GM23338 (cell line): ENCODE measurements around the gene DNAJC8. TPM values are rescaled to one million over a fixed set of nuclear protein-coding genes. Genes with fewer than 3 reads are reported as not detected.
A peak's percentile ranks its signal among the peaks of the same experiment; 100 is the strongest.

Experiments
- ATAC-seq: fragments of 200-7000 bp; cut with Tn5 transposase; 3 replicates; pipeline ENCODE4 v1.9.1; 2020
- DNase-seq: peaks from one replicate; pipeline ENCODE4 v3.0.0-alpha.2; 2015; ENCODE audit warnings: low spot score
- H2AFZ ChIP-seq: fragments of 200-600 bp; sonication (generic); 2 replicates; pipeline ENCODE4 v1.8.0; 2016; ENCODE audit warnings: antibody characterized with exemption, mild to moderate bottlenecking, moderate library complexity
- H3F3A ChIP-seq: fragments of 200-600 bp; sonication (generic); replicated peaks from 2 replicates; pipeline ENCODE4 v1.8.0; 2017; ENCODE audit warnings: antibody characterized with exemption, mixed run types, low read depth
- H3K27ac ChIP-seq: fragments of 200-600 bp; sonication (generic); 2 replicates; pipeline ENCODE4 v1.6.1; 2016; ENCODE audit warnings: low read depth
- H3K27me3 ChIP-seq: fragments of 200-600 bp; sonication (generic); 2 replicates; pipeline ENCODE4 v1.8.0; 2016; ENCODE audit warnings: mild to moderate bottlenecking, mixed run types, moderate library complexity; ENCODE audit not compliant: insufficient read depth
- H3K36me3 ChIP-seq: fragments of 200-600 bp; sonication (generic); 2 replicates; pipeline ENCODE4 v1.8.0; 2016; ENCODE audit warnings: mild to moderate bottlenecking; ENCODE audit not compliant: insufficient read depth
- H3K4me1 ChIP-seq: fragments of 200-600 bp; sonication (generic); 2 replicates; pipeline ENCODE4 v1.8.0; 2016; ENCODE audit warnings: mild to moderate bottlenecking, moderate library complexity; ENCODE audit not compliant: insufficient read depth
- H3K4me2 ChIP-seq: fragments of 200-600 bp; sonication (generic); 2 replicates; pipeline ENCODE4 v1.7.1; 2017; ENCODE audit warnings: mixed run types
- H3K4me3 ChIP-seq: fragments of 200-600 bp; sonication (generic); 2 replicates; pipeline ENCODE4 v1.6.1; 2016; ENCODE audit warnings: mixed run types
- H3K79me2 ChIP-seq: fragments of 200-600 bp; sonication (generic); replicated peaks from 2 replicates; pipeline ENCODE4 v1.8.0; 2017; ENCODE audit warnings: mild to moderate bottlenecking; ENCODE audit not compliant: insufficient read depth
- H3K9me2 ChIP-seq: fragments of 200-600 bp; sonication (generic); 2 replicates; pipeline ENCODE4 v1.8.0; 2017; ENCODE audit not compliant: insufficient read depth
- H4K20me1 ChIP-seq: fragments of 200-600 bp; sonication (generic); replicated peaks from 2 replicates; pipeline ENCODE4 v1.8.0; 2017; ENCODE audit warnings: mild to moderate bottlenecking; ENCODE audit not compliant: insufficient read depth
- H3K27ac Mint-ChIP-seq: 2 replicates; pipeline ENCODE4 v1.8.0; 2020; ENCODE audit warnings: inconsistent platforms, mild to moderate bottlenecking, moderate library complexity, mixed read lengths
- H3K27me3 Mint-ChIP-seq: 3 replicates; pipeline ENCODE4 v1.8.0; 2022; ENCODE audit warnings: low read depth, mild to moderate bottlenecking, moderate library complexity, mixed read lengths, inconsistent platforms; ENCODE audit not compliant: insufficient read depth, poor library complexity
- H3K36me3 Mint-ChIP-seq: 3 replicates; pipeline ENCODE4 v1.8.0; 2021; ENCODE audit warnings: low read depth, mild to moderate bottlenecking, inconsistent platforms, moderate library complexity, mixed read lengths
- H3K4me1 Mint-ChIP-seq: 3 replicates; pipeline ENCODE4 v1.8.0; 2020; ENCODE audit warnings: mild to moderate bottlenecking, inconsistent platforms, mixed read lengths
- H3K4me3 Mint-ChIP-seq: 3 replicates; pipeline ENCODE4 v1.8.0; 2021; ENCODE audit warnings: moderate library complexity, mild to moderate bottlenecking, inconsistent platforms, mixed read lengths
- H3K9me3 Mint-ChIP-seq: 3 replicates; pipeline ENCODE4 v1.8.0; 2020; ENCODE audit warnings: moderate library complexity, mild to moderate bottlenecking, inconsistent platforms, mixed read lengths
- CREB1 ChIP-seq: fragments of 250-450 bp; sonication (Bioruptor Pico); IDR thresholded peaks from 2 replicates; pipeline ENCODE4 v1.5.0; 2020; ENCODE audit warnings: low read depth, mild to moderate bottlenecking, moderate library complexity
- EZH2 ChIP-seq: fragments of 200-600 bp; sonication (generic); IDR thresholded peaks from one replicate; pipeline ENCODE4 v1.8.0; 2017; ENCODE audit warnings: antibody characterized with exemption, mild to moderate bottlenecking, low read depth; ENCODE audit not compliant: unreplicated experiment
- EZH2phosphoT487 ChIP-seq: fragments of 200-600 bp; sonication (generic); IDR thresholded peaks from one replicate; pipeline ENCODE4 v1.8.1; 2018; ENCODE audit warnings: antibody characterized with exemption; ENCODE audit not compliant: unreplicated experiment
- JUNB ChIP-seq: IDR thresholded peaks from one replicate; pipeline ENCODE4 v1.6.1; 2016; ENCODE audit warnings: antibody characterized with exemption; ENCODE audit not compliant: unreplicated experiment
- NANOG ChIP-seq: IDR thresholded peaks from 2 replicates; pipeline ENCODE4 v1.6.1; 2016; ENCODE audit warnings: antibody characterized with exemption, borderline replicate concordance
- POLR2AphosphoS5 ChIP-seq: IDR thresholded peaks from 2 replicates; pipeline ENCODE4 v1.6.1; 2016; ENCODE audit warnings: antibody characterized with exemption, low read depth
- REST ChIP-seq: IDR thresholded peaks from one replicate; pipeline ENCODE4 v1.6.1; 2018; ENCODE audit warnings: antibody characterized with exemption; ENCODE audit not compliant: unreplicated experiment
- STAT1 ChIP-seq: IDR thresholded peaks from one replicate; pipeline ENCODE4 v1.6.1; 2016; ENCODE audit warnings: antibody characterized with exemption; ENCODE audit not compliant: unreplicated experiment
- ZNF114 ChIP-seq: fragments of 250-450 bp; sonication (Bioruptor Pico); IDR thresholded peaks from 2 replicates; pipeline ENCODE4 v1.5.0; 2020; ENCODE audit warnings: mild to moderate bottlenecking, moderate library complexity
- ZNF331 ChIP-seq: fragments of 250-450 bp; sonication (Bioruptor Pico); IDR thresholded peaks from 2 replicates; pipeline ENCODE4 v1.5.0; 2020; ENCODE audit warnings: low read depth, mild to moderate bottlenecking, moderate library complexity
- ZNF462 ChIP-seq: fragments of 250-450 bp; sonication (Bioruptor Pico); IDR thresholded peaks from 2 replicates; pipeline ENCODE4 v1.5.0; 2020; ENCODE audit warnings: mild to moderate bottlenecking, moderate library complexity
- polyA plus RNA-seq: library from polyadenylated mRNA; unstranded; fragments of >200 nt; fragmentation: Nextera tagmentation; extraction: Ambion mirVana; gene quantifications from 2 replicates; pipeline ENCODE4 v1.2.1, GENCODE V29; 2016
- total RNA-seq: library from RNA; depleted of rRNA; stranded (reverse); fragments of >200 nt; shearing (Covaris generic); gene quantifications from 2 replicates; pipeline ENCODE4 v1.2.3, GENCODE V29; 2014
- TF ChIP-seq, protein P1 (sequence below), 2 experiments: fragments of 200-600 bp in 1 of 2; sonication (generic) in 1 of 2; conservative IDR thresholded peaks; 2 replicates each; pipeline versions ENCODE4 v1.5.1 to v1.6.1; 2016 to 2017; ENCODE audit warnings: antibody characterized with exemption in 2 of 2, low read depth in 2 of 2, mild to moderate bottlenecking in 2 of 2, moderate library complexity in 1 of 2
- TF ChIP-seq, protein P2 (sequence below): IDR thresholded peaks from 2 replicates; pipeline ENCODE4 v1.6.1; 2016; ENCODE audit warnings: antibody characterized with exemption

The DNAJC8 gene
- total and polyA plus RNA-seq, 2 experiments from 2014 or later = 67.3 to 210 TPM

DNA sequence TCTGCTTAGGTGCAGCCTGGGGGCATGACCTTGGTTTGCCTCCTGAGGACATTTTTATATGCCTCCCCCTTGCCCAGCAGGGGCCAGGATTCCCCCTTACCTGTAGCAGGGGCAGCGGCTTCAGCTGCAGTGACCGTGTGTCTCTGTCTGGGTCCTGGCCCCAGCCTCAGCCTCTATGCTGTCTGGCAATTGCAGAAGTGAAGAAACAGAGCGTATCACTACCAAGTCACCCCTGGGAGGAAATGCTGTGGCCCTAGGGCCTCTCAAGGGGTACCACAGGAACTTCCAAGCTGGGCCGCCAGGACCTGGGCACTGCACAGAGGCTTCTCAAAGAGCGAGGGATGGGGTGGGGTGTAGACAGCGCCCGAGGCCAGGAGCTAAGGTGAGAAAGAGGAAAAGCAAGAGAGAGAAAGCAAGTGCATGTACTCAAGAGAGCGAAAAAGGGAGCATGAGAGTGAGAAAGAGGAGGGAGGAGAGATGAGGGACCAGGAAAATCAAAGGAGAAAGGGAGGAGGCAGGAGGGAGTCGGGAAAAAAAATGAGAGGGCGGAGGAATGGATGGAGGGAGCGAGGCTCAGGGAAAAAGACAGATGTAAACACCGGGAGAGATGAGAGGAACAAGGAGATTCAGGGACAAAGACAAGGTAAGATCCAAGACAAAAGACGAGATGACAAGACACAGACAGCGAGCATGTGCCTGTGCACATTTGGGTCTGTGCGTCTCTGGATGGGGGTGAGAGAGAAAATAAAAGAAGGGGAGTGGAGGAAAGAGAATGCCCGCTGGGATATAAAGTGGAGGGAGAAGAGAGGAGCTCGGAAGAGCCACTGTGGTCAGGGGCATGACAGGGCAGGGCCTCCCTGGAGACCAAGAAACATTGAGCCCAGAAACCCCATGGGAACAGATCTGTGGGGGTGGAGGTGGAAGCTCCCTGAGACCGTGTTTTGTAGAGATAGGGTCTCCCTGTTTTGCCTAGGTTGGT lies 56.0 kb downstream of the DNAJC8 start, which contains the start of gene PTAFR:
TSS of gene PTAFR (minus strand) at position 199 of the 979 bp plus-strand sequence. CDS start 25,669 bp downstream, outside the sequence.
- no peaks in the 10 kb centered on the region for H3K36me3 ChIP-seq
- no peak within 1 kb of the TSS for H3K4me3 Mint-ChIP-seq
- H3F3A ChIP-seq = no peaks in the 10 kb centered on the region
- no peak within 1 kb of the TSS for H3K4me3 ChIP-seq
- H3K36me3 Mint-ChIP-seq = no peaks in the 10 kb centered on the region
- peaks cover 15% of the 10 kb centered on the region for H3K4me1 Mint-ChIP-seq
- no peaks in the 10 kb centered on the region for H3K9me2 ChIP-seq
- peak; percentile 43 for ATAC-seq
- H3K27me3 ChIP-seq = no peaks in the 10 kb centered on the region
- peaks cover 9% of the 10 kb centered on the region for H3K27me3 Mint-ChIP-seq
- TF ChIP-seq, protein P1, sequence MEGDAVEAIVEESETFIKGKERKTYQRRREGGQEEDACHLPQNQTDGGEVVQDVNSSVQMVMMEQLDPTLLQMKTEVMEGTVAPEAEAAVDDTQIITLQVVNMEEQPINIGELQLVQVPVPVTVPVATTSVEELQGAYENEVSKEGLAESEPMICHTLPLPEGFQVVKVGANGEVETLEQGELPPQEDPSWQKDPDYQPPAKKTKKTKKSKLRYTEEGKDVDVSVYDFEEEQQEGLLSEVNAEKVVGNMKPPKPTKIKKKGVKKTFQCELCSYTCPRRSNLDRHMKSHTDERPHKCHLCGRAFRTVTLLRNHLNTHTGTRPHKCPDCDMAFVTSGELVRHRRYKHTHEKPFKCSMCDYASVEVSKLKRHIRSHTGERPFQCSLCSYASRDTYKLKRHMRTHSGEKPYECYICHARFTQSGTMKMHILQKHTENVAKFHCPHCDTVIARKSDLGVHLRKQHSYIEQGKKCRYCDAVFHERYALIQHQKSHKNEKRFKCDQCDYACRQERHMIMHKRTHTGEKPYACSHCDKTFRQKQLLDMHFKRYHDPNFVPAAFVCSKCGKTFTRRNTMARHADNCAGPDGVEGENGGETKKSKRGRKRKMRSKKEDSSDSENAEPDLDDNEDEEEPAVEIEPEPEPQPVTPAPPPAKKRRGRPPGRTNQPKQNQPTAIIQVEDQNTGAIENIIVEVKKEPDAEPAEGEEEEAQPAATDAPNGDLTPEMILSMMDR (conservative IDR thresholded peaks at IDR 0.05; ENCODE audit: low read depth in 2 of 2) = no peak
- no peak for TF ChIP-seq ZNF331 (CRISPR knock-in tag)
- TF ChIP-seq ZNF462 (CRISPR knock-in tag) = no peak
- TF ChIP-seq POLR2AphosphoS5 = no peak
- TF ChIP-seq, protein P2, sequence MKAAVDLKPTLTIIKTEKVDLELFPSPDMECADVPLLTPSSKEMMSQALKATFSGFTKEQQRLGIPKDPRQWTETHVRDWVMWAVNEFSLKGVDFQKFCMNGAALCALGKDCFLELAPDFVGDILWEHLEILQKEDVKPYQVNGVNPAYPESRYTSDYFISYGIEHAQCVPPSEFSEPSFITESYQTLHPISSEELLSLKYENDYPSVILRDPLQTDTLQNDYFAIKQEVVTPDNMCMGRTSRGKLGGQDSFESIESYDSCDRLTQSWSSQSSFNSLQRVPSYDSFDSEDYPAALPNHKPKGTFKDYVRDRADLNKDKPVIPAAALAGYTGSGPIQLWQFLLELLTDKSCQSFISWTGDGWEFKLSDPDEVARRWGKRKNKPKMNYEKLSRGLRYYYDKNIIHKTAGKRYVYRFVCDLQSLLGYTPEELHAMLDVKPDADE = no peak
- TF ChIP-seq EZH2 = no peak
- no peak for TF ChIP-seq EZH2phosphoT487
- TF ChIP-seq CREB1 (CRISPR knock-in tag) = no peak
- TF ChIP-seq NANOG = no peak
- no peak for TF ChIP-seq STAT1
- TF ChIP-seq JUNB = no peak
- no peak for TF ChIP-seq ZNF114 (CRISPR knock-in tag)
- no peak for TF ChIP-seq REST
- H3K27ac ChIP-seq = no peak within 1 kb of the TSS
- H3K9me3 Mint-ChIP-seq = no peaks in the 10 kb centered on the region
- H2AFZ ChIP-seq = peak within 1 kb of the TSS; percentile 88
- H3K4me1 ChIP-seq = peaks cover 3% of the 10 kb centered on the region
- no peaks in the 10 kb centered on the region for H4K20me1 ChIP-seq
- H3K27ac Mint-ChIP-seq = no peak within 1 kb of the TSS
- DNase-seq = peak; percentile 15
- H3K79me2 ChIP-seq = no peaks in the 10 kb centered on the region
- 0 out of 2 replicates have a peak within 1 kb of the TSS, but pooled peaks have one; percentile 21 for H3K4me2 ChIP-seq
